Skeletal muscle satellite cell (primary cell): ENCODE results near the gene UBQLN1.

Experiments used
- H3K27me3 ChIP-seq: 2 replicates; pipeline ENCODE4 v1.7.0; 2013; ENCODE audit warnings: low read length; ENCODE audit not compliant: control insufficient read depth, insufficient read depth
- H3K36me3 ChIP-seq: 2 replicates; pipeline ENCODE4 v1.7.0; 2013; ENCODE audit warnings: mild to moderate bottlenecking, control low read depth, low read length; ENCODE audit not compliant: insufficient read depth
- H3K4me1 ChIP-seq: 2 replicates; pipeline ENCODE4 v1.7.0; 2013; ENCODE audit warnings: low read length; ENCODE audit not compliant: control insufficient read depth, insufficient read depth
- H3K4me2 ChIP-seq: 2 replicates; pipeline ENCODE4 v1.7.0; 2013; ENCODE audit warnings: mild to moderate bottlenecking, low read length
- H3K4me3 ChIP-seq: 2 replicates; pipeline ENCODE4 v1.7.0; 2013; ENCODE audit warnings: low read length
- H3K9ac ChIP-seq: 2 replicates; pipeline ENCODE4 v1.7.0; 2013; ENCODE audit warnings: mild to moderate bottlenecking, low read depth, low read length, moderate library complexity
- H3K9me3 ChIP-seq: replicated peaks from 2 replicates; pipeline ENCODE4 v1.7.0; 2013; ENCODE audit warnings: mild to moderate bottlenecking, control low read depth, low read length

The UBQLN1 gene

DNA sequence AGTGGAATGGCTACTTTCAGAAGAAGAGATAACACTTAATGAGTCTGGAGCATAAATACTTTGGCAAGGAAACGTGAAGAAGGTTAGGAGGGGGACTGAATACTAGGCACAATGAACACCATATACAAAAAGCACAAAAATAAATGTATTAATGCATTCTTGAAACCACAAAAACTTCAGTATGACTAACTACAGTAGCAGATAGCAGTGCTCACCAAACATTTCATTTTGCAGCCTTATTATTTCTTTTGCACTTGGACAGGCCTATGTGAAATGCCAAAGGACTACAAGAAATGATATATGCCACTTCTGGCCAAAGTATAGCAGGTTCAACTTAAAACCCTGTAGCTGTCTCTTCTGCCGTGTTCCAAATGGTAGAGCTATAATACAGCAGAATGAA is 26.3 kb downstream of the UBQLN1 start:
- Histone ChIP-seq H3K4me3 (no peak overlapping the region), H3K4me1 (no peaks in the 10 kb centered on the region), H3K36me3 (peaks cover 52% of the 10 kb centered on the region), H3K4me2 (no peak overlapping the region), H3K9ac (no peak overlapping the region), H3K9me3 (no peaks in the 10 kb centered on the region), H3K27me3 (no peaks in the 10 kb centered on the region)

DNA sequence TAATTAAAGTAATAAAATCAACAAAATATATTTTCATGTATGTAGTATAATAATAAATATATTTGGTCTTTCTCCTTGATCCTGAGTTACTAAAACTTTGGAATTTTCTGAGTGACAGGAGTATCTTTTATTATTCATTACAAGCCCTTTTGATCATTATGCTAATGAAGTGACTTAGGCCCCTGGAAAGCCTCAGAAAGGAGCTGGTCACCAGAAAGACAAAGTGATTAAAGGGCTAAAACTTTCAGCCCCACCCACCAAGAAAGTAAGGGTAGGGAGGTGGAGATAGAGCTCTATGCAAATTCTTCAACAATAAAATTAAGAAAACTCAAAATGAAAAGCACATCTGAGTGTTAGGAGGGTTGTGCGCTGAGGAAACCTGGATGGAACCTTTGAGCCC is 27.5 kb downstream of the UBQLN1 start:
- H3K4me2 ChIP-seq: no peak overlapping the region
- peaks cover 63% of the 10 kb centered on the region for H3K36me3 ChIP-seq
- H3K9ac ChIP-seq: no peak overlapping the region

DNA sequence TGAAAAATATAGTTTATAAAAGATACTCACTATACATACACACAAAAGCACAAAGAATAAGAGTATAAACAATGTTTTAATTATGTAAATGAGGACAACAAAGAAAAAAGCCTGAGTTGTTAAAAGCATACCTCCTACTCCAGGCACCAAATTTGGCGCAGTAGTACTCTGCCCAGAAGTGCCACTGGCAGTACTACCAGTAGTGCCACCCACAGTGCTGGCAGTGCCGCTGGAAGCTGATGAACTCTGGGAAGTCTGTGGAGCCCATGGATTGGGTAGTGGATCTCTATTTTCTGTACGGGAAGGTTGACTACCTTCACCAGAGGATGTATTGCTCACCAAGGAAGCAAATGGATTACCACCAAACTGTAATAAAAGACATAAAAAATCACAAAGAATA is 30.2 kb downstream of the UBQLN1 start:
- H3K4me3 ChIP-seq: no peak overlapping the region
- H3K4me1 ChIP-seq: no peaks in the 10 kb centered on the region
- no peak overlapping the region for H3K9ac ChIP-seq
- H3K27me3 ChIP-seq: no peaks in the 10 kb centered on the region
- H3K4me2 ChIP-seq: no peak overlapping the region
- H3K9me3 ChIP-seq: no peaks in the 10 kb centered on the region
- H3K36me3 ChIP-seq: peaks cover 75% of the 10 kb centered on the region

More for the DNA sequence above, 27.5 kb downstream of the UBQLN1 start:
- Histone ChIP-seq H3K27me3 (no peaks in the 10 kb centered on the region), H3K4me3 (no peak overlapping the region), H3K4me1 (no peaks in the 10 kb centered on the region), H3K9me3 (no peaks in the 10 kb centered on the region)

DNA sequence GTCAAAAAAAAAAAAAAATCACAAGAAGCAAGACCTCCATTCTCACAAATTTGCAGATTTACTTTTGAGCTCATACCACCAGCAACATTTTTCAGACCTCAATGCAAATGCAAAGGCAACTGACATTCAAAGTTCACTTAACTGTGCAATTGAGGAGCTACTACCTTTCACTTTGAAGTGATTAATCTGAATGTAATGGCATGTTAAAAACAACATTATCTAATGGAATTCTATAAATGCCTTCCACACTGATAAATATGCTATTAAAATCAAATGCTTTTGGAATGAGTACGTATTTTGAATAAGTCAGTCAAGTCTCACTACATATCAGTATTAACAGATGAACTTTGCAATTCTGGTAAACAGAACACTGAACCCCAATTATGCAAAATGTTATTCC is 32.3 kb downstream of the UBQLN1 start:
- no peaks in the 10 kb centered on the region for H3K4me1 ChIP-seq
- H3K36me3 ChIP-seq: peaks cover 73% of the 10 kb centered on the region
- H3K4me2 ChIP-seq: no peak overlapping the region
- H3K4me3 ChIP-seq: no peak overlapping the region
- no peaks in the 10 kb centered on the region for H3K27me3 ChIP-seq
- H3K9ac ChIP-seq: no peak overlapping the region
- no peaks in the 10 kb centered on the region for H3K9me3 ChIP-seq

DNA sequence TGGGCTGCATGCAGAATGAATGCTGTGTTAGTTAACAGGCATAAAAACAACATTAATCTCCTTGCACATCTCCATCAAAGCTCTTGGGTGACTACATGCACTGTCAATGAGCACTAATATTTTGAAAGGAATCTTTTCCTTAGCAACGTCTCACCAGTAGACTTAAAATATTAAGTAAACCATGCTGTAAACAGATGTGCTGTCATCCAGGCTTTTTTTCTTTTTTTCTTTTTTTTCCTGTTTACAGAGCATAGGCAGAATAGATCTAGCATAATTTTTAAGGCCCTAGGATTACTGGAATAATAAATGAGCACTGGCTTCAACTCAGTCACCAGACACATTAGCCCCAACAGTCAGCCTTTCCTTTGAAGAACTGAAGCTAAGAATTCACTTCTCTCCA is 36.3 kb downstream of the UBQLN1 start:
- H3K4me2 ChIP-seq: no peak overlapping the region
- H3K36me3 ChIP-seq: peaks cover 53% of the 10 kb centered on the region
- no peaks in the 10 kb centered on the region for H3K4me1 ChIP-seq
- no peaks in the 10 kb centered on the region for H3K27me3 ChIP-seq
- no peak overlapping the region for H3K4me3 ChIP-seq
- H3K9me3 ChIP-seq: no peaks in the 10 kb centered on the region
- H3K9ac ChIP-seq: no peak overlapping the region

DNA sequence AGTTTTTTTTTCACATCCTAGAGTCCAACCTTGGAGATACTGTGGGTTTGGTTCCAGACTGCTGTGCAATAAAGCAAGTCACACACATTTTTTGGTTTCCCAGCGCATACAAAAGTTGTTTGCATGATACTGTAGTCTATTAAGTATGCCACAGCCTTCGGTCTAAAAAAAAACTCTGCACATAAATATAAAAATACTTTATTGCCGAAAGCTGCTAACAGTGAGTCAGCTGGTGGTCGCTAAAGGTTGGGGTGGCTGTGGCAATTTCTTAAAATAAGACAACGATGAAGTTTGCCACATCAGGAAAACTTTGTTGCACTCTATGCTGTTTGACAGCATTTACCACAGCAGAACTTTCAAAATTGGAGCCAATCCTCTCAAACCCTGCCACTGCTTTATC is 37.4 kb downstream of the UBQLN1 start:
- no peaks in the 10 kb centered on the region for H3K9me3 ChIP-seq
- H3K9ac ChIP-seq: no peak overlapping the region
- H3K36me3 ChIP-seq: peaks cover 53% of the 10 kb centered on the region
- no peaks in the 10 kb centered on the region for H3K27me3 ChIP-seq
- no peaks in the 10 kb centered on the region for H3K4me1 ChIP-seq
- H3K4me2 ChIP-seq: no peak overlapping the region
- H3K4me3 ChIP-seq: no peak overlapping the region

DNA sequence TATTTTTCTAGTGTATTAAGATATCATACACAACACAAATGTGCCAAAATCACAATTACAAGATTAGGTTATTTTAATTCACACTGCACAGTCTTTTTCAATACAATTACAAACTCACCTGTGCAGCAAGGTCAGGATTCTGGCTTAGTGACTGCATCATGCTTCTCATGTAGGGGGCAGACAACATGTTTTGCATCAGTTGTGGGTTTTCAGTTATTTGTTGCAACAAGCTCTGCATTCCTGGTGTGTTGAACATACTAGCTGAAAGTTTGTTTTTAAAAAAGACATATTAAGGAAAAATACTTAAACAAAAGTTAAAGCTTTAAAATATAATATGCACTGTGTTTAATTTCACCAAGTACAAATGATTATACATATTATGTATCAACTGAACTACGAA is 38.7 kb downstream of the UBQLN1 start:
- Histone ChIP-seq H3K4me3 (no peak overlapping the region), H3K9me3 (no peaks in the 10 kb centered on the region), H3K4me1 (no peaks in the 10 kb centered on the region), H3K27me3 (no peaks in the 10 kb centered on the region), H3K36me3 (peaks cover 51% of the 10 kb centered on the region), H3K4me2 (no peak overlapping the region), H3K9ac (no peak overlapping the region)

DNA sequence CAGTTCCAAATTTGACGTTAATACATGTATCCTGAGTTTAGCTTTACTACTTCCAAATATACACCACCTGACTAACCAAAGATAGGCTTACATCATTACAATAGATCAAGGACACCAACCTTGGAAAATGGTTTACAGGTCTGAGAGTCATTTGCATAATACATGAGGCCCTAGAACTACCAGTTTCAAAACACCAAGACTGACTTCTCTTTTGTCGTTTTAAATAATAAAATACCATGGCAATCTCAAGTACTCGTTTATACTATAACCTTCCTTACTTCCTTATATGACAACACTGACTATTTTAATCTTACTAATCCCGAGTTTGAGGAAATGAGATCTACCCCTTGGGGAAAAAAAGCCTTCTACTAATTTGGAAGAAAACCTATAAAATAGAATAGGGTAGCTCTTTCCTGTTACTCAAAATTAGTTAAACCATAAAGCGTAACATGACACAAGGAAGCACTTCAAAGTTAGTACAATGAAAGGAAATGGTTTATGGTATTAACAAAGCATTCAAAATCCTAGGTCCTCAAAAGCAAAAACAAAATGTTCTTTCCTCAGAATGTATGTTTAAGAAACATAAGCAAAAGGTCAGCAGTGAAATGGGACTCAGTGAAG is 42.1 kb downstream of the UBQLN1 start:
- H3K9me3 ChIP-seq: no peaks in the 10 kb centered on the region
- no peak overlapping the region for H3K4me2 ChIP-seq
- peaks cover 56% of the 10 kb centered on the region for H3K36me3 ChIP-seq
- H3K27me3 ChIP-seq: no peaks in the 10 kb centered on the region
- no peaks in the 10 kb centered on the region for H3K4me1 ChIP-seq
- H3K9ac ChIP-seq: no peak overlapping the region
- no peak overlapping the region for H3K4me3 ChIP-seq

DNA sequence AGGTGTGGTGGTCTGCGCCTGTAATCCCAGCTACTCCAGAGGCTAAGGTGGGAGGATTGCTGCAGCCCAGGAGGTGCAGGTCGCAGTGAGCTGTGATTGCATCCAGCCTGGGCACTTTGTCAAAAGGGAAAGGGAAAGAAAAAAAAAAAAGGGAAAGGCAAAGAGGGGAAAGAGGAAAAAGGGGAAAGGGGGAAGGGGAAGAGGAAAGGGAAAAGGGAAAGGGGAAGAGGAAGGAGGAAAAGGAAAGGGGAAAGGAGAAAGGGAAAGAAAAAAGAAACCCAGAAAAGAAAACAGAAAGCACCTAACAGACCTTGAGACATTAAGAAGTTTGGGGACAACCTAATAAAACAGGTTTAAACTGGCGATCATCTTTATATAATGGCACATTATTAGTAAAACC is 44.8 kb downstream of the UBQLN1 start:
- Histone ChIP-seq H3K4me2 (no peak overlapping the region), H3K36me3 (peaks cover 68% of the 10 kb centered on the region), H3K4me3 (no peak overlapping the region), H3K4me1 (no peaks in the 10 kb centered on the region), H3K9ac (no peak overlapping the region), H3K9me3 (no peaks in the 10 kb centered on the region), H3K27me3 (no peaks in the 10 kb centered on the region)

DNA sequence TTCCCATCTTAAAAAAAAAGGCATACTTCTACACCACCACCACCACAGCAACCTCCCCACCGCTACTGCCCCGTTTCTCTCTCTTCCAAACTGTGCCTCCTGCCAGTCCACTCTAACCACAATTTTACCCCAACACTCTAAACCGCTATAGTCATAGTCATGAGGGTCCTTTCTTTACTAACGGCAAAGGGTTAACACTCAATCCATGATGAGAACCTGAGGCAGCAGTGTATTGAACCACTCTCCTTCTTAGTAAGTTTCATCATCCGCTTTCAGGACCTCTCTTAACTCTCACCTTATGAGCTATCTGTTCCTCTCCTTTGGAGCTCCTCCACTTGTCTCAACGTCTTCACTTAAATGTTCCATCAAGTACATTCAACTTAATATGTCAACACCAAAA is 50.8 kb downstream of the UBQLN1 start:
- H3K9me3 ChIP-seq: no peaks in the 10 kb centered on the region
- no peaks in the 10 kb centered on the region for H3K27me3 ChIP-seq
- peaks cover 70% of the 10 kb centered on the region for H3K36me3 ChIP-seq
- no peak overlapping the region for H3K4me2 ChIP-seq
- H3K4me3 ChIP-seq: no peak overlapping the region
- H3K9ac ChIP-seq: no peak overlapping the region
- H3K4me1 ChIP-seq: no peaks in the 10 kb centered on the region

DNA sequence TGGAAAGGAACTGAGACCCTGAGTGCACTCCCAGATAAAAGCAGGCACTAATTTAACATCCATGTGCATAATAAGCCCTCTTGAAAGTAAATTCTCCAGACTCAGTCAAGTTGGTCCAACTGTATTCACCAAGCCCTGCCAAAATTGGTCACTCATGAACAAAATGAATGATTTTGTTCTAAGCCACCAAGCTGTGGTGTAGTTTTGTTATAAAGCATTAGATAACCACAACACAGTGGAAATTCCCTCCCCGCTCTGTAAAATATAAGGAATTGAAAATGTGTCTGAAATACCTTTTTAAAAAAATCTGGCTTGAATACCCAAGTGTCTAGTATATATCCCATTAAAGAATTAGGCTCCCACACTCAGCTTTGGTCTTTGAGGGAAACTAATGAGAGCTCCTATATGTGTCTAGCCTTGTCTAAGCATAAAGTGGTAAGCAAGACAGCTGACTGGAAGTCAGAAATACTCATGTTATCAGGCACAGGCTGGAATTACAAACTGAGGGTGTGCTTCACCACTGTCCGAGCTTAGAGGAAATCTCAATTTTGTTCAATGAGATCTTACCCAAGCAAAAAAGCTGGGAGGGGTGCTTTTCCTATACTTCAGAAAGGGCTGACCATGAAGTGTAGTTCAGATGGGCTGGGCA is 51.6 kb downstream of the UBQLN1 start:
- no peaks in the 10 kb centered on the region for H3K27me3 ChIP-seq
- H3K36me3 ChIP-seq: peaks cover 69% of the 10 kb centered on the region

DNA sequence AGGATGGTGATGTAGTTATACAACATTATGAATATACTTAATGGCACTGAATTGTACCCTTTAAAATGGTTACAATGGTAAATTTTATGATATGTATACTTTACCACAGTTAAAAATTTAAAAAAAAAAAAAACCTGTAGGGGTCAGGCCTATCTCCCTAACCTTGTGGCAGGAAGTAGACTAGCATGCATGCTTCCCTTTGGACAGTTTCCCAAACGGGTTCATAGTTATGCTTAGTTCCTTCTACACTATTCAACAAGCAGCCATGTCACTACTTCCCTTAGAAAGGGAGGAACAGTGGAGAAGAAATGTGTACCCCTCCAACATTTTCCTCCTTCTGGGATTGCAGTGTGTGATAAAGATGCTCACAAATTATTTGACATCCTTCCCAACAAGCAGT is 52.3 kb downstream of the UBQLN1 start:
- H3K4me2 ChIP-seq: no peak overlapping the region
- no peaks in the 10 kb centered on the region for H3K4me1 ChIP-seq
- no peaks in the 10 kb centered on the region for H3K27me3 ChIP-seq
- H3K36me3 ChIP-seq: peaks cover 64% of the 10 kb centered on the region
- H3K9me3 ChIP-seq: no peaks in the 10 kb centered on the region
- no peak overlapping the region for H3K4me3 ChIP-seq
- H3K9ac ChIP-seq: no peak overlapping the region

More for the DNA sequence above, 51.6 kb downstream of the UBQLN1 start:
- Histone ChIP-seq H3K9me3 (no peaks in the 10 kb centered on the region), H3K4me3 (no peak overlapping the region), H3K4me1 (no peaks in the 10 kb centered on the region), H3K9ac (no peak overlapping the region), H3K4me2 (no peak overlapping the region)
